ENCODE results near the gene KCNK5. TPM values are rescaled to one million over a fixed set of nuclear protein-coding genes. Genes with fewer than 3 reads are reported as not detected.

KCNK5 gene
- total and polyA plus RNA-seq, 9 of the 15 experiments (the other 6 are each of a cell fraction or from before 2014, with no cell fraction given), result 1.5 to 45.8 (median 25.8) TPM

GRCh38 chr6:39151211-39151610 is 78.1 kb downstream of the KCNK5 start:
- in situ Hi-C loops (cut with MboI), result no loop called here
- DNase-seq (ENCODE audit: extremely low read depth in 1 of 4, low spot score in 3 of 4), result no peak
- H3K9me3 ChIP-seq (replicated peaks; ENCODE audit: control insufficient read depth, insufficient read depth, low read depth, low read length), result no peaks in the 10 kb centered on the region
- H3K27me3 ChIP-seq (ENCODE audit: control insufficient read depth in 2 of 2, insufficient read depth in 2 of 2, low read length in 2 of 2), result peaks cover 5 to 6% of the 10 kb centered on the region in 2 experiments; a peak in 3 of 5 replicates
- no peak for FAIRE-seq
- H3K79me2 ChIP-seq (ENCODE audit: control insufficient read depth, insufficient read depth, low read length), result no peaks in the 10 kb centered on the region
- POLR2A ChIA-PET, result interaction anchor here (0.8 to 1.9 kb wide), 2 partner anchors 22 to 152 kb away, joined by 3 to 5 read pairs; no protein-coding TSS in a partner anchor
- H3K4me1 ChIP-seq (replicated peaks in 1 of 2; ENCODE audit: control insufficient read depth in 2 of 2, insufficient read depth in 2 of 2, low read length in 2 of 2), result no peaks in the 10 kb centered on the region
- H4K20me1 ChIP-seq (replicated peaks; ENCODE audit: control insufficient read depth, insufficient read depth, low read length), result no peaks in the 10 kb centered on the region
- no peak overlapping the region for H2AFZ ChIP-seq (ENCODE audit: low read depth, low read length)
- H3K27ac ChIP-seq (ENCODE audit: extremely low read depth, low read depth, low read length), result no peak overlapping the region
- CTCF ChIA-PET (ENCODE audit: low intra/inter-chr PET ratio), result interaction anchor here (0.6 kb wide), 1 partner anchor 11 kb away, joined by 3 read pairs; no protein-coding TSS in a partner anchor
- WGBS (ENCODE audit: insufficient coverage, low coverage, missing lambda C conversion rate), result 2% methylated on average over 3 of the region's 3 CpGs
- no peak overlapping the region for H3K9ac ChIP-seq (ENCODE audit: insufficient read depth in 1 of 2, low read depth in 2 of 2, low read length in 2 of 2)
- H3K4me2 ChIP-seq (ENCODE audit: insufficient read depth, low read length), result no peak overlapping the region
- no peak for ATAC-seq
- TF ChIP-seq ZNF764 (CRISPR knock-in tag; IDR thresholded peaks at IDR 0.05; ENCODE audit: low read depth) (no peak), SRSF1 (IDR thresholded peaks at IDR 0.05; ENCODE audit: low read depth, low read length) (no peak), ATF7 (IDR thresholded peaks at IDR 0.05) (no peak), ZNF232 (CRISPR knock-in tag; IDR thresholded peaks at IDR 0.05) (no peak), POLR2AphosphoS5 (IDR thresholded peaks at IDR 0.05; ENCODE audit: control insufficient read depth, insufficient read depth, low read depth, low read length) (no peak)
- TF ChIP-seq, protein P1, sequence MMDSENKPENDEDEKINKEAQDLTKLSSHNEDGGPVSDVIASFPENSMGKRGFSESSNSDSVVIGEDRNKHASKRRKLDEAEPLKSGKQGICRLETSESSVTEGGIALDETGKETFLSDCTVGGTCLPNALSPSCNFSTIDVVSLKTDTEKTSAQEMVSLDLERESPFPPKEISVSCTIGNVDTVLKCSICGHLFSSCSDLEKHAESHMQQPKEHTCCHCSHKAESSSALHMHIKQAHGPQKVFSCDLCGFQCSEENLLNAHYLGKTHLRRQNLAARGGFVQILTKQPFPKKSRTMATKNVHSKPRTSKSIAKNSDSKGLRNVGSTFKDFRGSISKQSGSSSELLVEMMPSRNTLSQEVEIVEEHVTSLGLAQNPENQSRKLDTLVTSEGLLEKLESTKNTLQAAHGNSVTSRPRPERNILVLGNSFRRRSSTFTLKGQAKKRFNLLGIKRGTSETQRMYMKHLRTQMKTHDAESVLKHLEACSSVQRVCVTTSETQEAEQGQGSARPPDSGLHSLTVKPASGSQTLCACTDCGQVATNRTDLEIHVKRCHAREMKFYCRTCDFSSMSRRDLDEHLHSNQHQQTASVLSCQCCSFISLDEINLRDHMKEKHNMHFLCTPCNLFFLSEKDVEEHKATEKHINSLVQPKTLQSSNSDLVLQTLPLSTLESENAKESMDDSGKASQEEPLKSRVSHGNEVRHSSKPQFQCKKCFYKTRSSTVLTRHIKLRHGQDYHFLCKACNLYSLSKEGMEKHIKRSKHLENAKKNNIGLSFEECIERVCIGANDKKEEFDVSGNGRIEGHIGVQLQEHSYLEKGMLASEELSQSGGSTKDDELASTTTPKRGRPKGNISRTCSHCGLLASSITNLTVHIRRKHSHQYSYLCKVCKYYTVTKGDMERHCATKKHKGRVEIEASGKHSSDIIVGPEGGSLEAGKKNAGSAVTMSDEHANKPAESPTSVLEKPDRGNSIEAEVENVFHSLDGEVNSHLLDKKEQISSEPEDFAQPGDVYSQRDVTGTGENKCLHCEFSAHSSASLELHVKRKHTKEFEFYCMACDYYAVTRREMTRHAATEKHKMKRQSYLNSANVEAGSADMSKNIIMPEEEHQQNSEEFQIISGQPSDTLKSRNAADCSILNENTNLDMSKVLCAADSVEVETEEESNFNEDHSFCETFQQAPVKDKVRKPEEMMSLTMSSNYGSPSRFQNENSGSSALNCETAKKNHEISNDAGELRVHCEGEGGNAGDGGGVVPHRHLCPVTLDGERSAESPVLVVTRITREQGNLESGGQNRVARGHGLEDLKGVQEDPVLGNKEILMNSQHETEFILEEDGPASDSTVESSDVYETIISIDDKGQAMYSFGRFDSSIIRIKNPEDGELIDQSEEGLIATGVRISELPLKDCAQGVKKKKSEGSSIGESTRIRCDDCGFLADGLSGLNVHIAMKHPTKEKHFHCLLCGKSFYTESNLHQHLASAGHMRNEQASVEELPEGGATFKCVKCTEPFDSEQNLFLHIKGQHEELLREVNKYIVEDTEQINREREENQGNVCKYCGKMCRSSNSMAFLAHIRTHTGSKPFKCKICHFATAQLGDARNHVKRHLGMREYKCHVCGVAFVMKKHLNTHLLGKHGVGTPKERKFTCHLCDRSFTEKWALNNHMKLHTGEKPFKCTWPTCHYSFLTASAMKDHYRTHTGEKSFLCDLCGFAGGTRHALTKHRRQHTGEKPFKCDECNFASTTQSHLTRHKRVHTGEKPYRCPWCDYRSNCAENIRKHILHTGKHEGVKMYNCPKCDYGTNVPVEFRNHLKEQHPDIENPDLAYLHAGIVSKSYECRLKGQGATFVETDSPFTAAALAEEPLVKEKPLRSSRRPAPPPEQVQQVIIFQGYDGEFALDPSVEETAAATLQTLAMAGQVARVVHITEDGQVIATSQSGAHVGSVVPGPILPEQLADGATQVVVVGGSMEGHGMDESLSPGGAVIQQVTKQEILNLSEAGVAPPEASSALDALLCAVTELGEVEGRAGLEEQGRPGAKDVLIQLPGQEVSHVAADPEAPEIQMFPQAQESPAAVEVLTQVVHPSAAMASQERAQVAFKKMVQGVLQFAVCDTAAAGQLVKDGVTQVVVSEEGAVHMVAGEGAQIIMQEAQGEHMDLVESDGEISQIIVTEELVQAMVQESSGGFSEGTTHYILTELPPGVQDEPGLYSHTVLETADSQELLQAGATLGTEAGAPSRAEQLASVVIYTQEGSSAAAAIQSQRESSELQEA (IDR thresholded peaks at IDR 0.05; ENCODE audit: low read depth), result no peak
- TF ChIP-seq, protein P2, sequence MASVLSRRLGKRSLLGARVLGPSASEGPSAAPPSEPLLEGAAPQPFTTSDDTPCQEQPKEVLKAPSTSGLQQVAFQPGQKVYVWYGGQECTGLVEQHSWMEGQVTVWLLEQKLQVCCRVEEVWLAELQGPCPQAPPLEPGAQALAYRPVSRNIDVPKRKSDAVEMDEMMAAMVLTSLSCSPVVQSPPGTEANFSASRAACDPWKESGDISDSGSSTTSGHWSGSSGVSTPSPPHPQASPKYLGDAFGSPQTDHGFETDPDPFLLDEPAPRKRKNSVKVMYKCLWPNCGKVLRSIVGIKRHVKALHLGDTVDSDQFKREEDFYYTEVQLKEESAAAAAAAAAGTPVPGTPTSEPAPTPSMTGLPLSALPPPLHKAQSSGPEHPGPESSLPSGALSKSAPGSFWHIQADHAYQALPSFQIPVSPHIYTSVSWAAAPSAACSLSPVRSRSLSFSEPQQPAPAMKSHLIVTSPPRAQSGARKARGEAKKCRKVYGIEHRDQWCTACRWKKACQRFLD (CRISPR knock-in tag; IDR thresholded peaks at IDR 0.05), result no peak
- no peak overlapping the region for H3K4me3 ChIP-seq
- no peaks in the 10 kb centered on the region for H3K36me3 ChIP-seq (ENCODE audit: control insufficient read depth, insufficient read depth, low read length)
- no peaks in the 10 kb centered on the region for H3K9me1 ChIP-seq (ENCODE audit: control insufficient read depth, insufficient read depth, low read length)
- BruUV-seq (replicated peaks), result no TSS peak
- intact Hi-C loops (cut with micrococcal nuclease), result loop anchor here (5.0 kb wide), 1 partner anchor 154 kb away; no protein-coding TSS in a partner anchor
